LNCaP clone FGC (cell line): Measurements from ENCODE around the gene CUEDC1.
A peak's percentile ranks its signal among the peaks of the same experiment; 100 is the strongest.

Experiments
- DNase-seq: peaks from one replicate; pipeline ENCODE4 v3.0.0-alpha.2; 2011; ENCODE audit warnings: low read depth
- H3K4me3 ChIP-seq: 2 replicates; pipeline ENCODE4 v1.5.1; 2011; ENCODE audit warnings: mild to moderate bottlenecking, low read depth, low read length, control low read depth
- CTCF ChIP-seq: IDR thresholded peaks from 2 replicates; pipeline ENCODE4 v1.5.1; 2012; ENCODE audit warnings: mild to moderate bottlenecking; ENCODE audit not compliant: control insufficient read depth, insufficient read depth; ENCODE audit errors: extremely low read depth

Gene CUEDC1

GRCh38 chr17:57862694-57863667 lies 92.2 kb downstream of the CUEDC1 start:
- no peak for TF ChIP-seq CTCF
- H3K4me3 ChIP-seq, result no peak overlapping the region
- no peak for DNase-seq

- DNase-seq, result no peak
- H3K4me3 ChIP-seq, result peak overlapping the region; percentile 23
- TF ChIP-seq CTCF, result no peak
These were observed 93.2 kb downstream of the CUEDC1 start for GRCh38 chr17:57861790-57862693.

DNA sequence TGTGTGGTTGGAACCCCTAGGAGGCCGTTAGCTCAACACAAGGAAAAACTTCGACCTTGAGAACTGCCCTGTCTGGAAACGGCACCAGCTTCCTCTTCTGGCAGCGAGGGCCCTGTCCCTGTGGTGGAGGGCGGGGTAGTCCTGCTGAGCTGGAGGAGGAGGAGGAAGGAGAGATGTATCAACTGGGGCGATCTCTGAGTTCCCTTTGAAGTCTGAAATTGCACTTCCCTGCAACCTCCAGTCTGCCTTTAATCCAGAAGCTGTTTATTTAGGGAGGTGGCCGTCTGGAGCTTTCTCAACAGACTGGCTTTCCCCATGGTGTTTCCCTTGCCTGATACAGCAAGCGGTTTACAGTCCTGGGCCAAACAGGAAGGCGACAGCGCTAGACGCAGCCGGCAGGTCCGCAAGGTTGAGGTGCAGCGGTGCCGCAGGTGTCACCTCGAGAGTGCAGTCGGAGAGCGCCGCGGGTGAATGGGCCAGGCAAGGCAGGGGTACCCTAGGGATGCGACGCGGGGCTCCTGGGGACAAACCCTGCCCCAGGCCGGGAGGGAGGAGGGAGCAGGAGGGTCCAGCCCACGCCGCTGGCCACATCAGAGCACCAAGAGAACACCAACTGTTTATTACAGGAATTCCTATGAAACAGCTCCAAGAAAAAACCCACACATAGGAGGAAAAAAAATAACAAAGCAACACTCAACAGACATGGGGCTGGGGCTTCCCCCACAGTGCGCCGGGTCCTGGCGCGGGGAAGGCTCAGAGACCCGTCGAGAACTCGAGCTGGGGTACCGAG lies 94.0 kb downstream of the CUEDC1 start:
- DNase-seq, result no peak
- H3K4me3 ChIP-seq, result peak overlapping the region; percentile 23
- TF ChIP-seq CTCF, result no peak

DNA sequence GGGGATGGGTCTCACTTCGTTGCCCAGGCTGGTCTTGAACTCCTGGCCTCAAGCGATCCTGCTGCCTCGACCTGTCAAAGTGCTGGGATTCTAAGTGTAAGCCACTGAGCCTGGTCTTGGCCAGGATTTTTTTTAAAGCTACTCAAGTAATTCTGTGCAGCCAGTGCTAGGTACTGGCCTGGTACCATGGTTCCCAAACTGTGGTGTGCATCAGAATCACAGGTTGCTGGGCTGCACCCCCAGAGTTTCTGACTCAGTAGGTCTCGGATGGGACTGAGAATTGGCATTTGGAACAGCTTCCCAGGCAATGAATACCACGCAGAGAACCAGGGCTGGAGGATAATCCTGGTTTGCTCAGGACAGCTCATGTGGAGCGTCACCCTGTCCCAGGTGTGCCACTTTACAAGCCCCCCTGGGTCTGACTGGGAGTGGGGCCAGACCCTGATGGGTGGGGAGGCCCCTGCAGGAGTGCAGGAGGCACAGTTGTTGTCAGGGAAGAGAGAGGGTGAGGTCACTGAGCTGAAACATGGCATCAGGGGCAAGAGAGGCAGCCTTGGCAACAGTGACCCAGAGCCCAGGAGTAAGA lies 94.7 kb downstream of the CUEDC1 start:
- no peak overlapping the region for H3K4me3 ChIP-seq
- no peak for TF ChIP-seq CTCF

GRCh38 chr17:57859601-57860413 lies 95.4 kb downstream of the CUEDC1 start:
- TF ChIP-seq CTCF, result no peak

More for the DNA sequence above, 94.7 kb downstream of the CUEDC1 start:
- no peak for DNase-seq

More at GRCh38 chr17:57859601-57860413, 95.4 kb downstream of the CUEDC1 start:
- no peak for DNase-seq
- no peak overlapping the region for H3K4me3 ChIP-seq
